Breast epithelium (tissue), 4 donors: ENCODE data around the gene PCCB. TPM values are rescaled to one million over a fixed set of nuclear protein-coding genes. Genes with fewer than 3 reads are reported as not detected.

ENCODE experiments used
- DNase-seq, 2 donors: peaks; one replicate each; pipeline ENCODE4 v3.0.0-alpha.2; 2019; ENCODE audit warnings: low spot score in 2 of 2
- H3K27ac ChIP-seq, 2 donors: fragments of 200-600 bp; sonication (generic) in 1 of 2; one replicate each; pipeline ENCODE4 v1.5.1; 2016 to 2019; ENCODE audit warnings: mild to moderate bottlenecking in 1 of 2
- H3K27me3 ChIP-seq, 2 donors: fragments of 200-600 bp; sonication (generic) in 1 of 2; one replicate each; pipeline versions ENCODE4 v1.5.1 to v1.6.0; 2017 to 2019; ENCODE audit warnings: control low read depth in 1 of 2, mild to moderate bottlenecking in 1 of 2
- H3K36me3 ChIP-seq: fragments of 200-600 bp; one replicate; pipeline ENCODE4 v1.5.1; 2019
- H3K4me1 ChIP-seq, 2 donors: fragments of 200-600 bp; sonication (generic); one replicate each; pipeline ENCODE4 v1.5.1; 2016 to 2019; ENCODE audit warnings: control low read depth in 1 of 2
- H3K4me3 ChIP-seq, 3 donors: fragments of 200-600 bp; sonication (generic); 1 replicate in 2 of 3; 2 replicates in 1 of 3; pipeline ENCODE4 v1.5.1; 2016 to 2019; ENCODE audit warnings: mild to moderate bottlenecking in 3 of 3, moderate library complexity in 2 of 3
- H3K9me3 ChIP-seq, 2 donors: fragments of 200-600 bp; sonication (generic) in 1 of 2; one replicate each; pipeline ENCODE4 v1.5.1; 2016 to 2019; ENCODE audit warnings: control low read depth in 1 of 2
- CTCF ChIP-seq, 3 donors: fragments of 450-650 bp; IDR thresholded peaks; one replicate each; pipeline ENCODE4 v1.5.1; 2016 to 2017; ENCODE audit warnings: antibody characterized with exemption in 3 of 3, mild to moderate bottlenecking in 3 of 3, moderate library complexity in 3 of 3
- POLR2A ChIP-seq: fragments of 450-650 bp; IDR thresholded peaks from one replicate; pipeline ENCODE4 v1.6.1; 2016; ENCODE audit warnings: antibody characterized with exemption, mild to moderate bottlenecking, moderate library complexity
- POLR2AphosphoS5 ChIP-seq, 3 donors: sonication (generic); formaldehyde crosslinking; IDR thresholded peaks; one replicate each; pipeline ENCODE4 v1.6.1; 2017; ENCODE audit warnings: antibody characterized with exemption in 3 of 3
- intact Hi-C: fragments of 100-400 bp; cut with DNase I; formaldehyde crosslinking; loops from one replicate; pipeline ENCODE4 v1.15.1; 2023; ENCODE audit warnings: low total_unique reads
- total RNA-seq, 3 donors: library from RNA; depleted of rRNA; stranded (reverse); fragments of >200 nt; gene quantifications; one replicate each; pipeline ENCODE4 v1.1.0, GENCODE V29; 2016

The PCCB gene
- total RNA-seq, 3 donors from 2014 or later: 24.9 to 35.0 (median 31.3) TPM

- Histone ChIP-seq H3K9me3 (peaks cover 0 to under 1% of the 10 kb centered on the region in 2 donors), H3K27me3 (no peaks in the 10 kb centered on the region), H3K4me3 (no peak overlapping the region), H3K36me3 (no peaks in the 10 kb centered on the region), H3K27ac (no peak overlapping the region), H3K4me1 (no peaks in the 10 kb centered on the region)
- TF ChIP-seq POLR2A (no peak), POLR2AphosphoS5 (IDR thresholded peaks at IDR 0.05) (no peak), CTCF (IDR thresholded peaks at IDR 0.05) (no peak)
- intact Hi-C loops: no loop called here
- no peak for DNase-seq
Measured at GRCh38 chr3:136311968-136312367, 61.8 kb downstream of the PCCB start.

- no peak for TF ChIP-seq POLR2A
- no peak for TF ChIP-seq CTCF (IDR thresholded peaks at IDR 0.05)
- no peak for TF ChIP-seq POLR2AphosphoS5 (IDR thresholded peaks at IDR 0.05)
- Histone ChIP-seq H3K9me3 (peaks cover 10 to 24% of the 10 kb centered on the region in 2 donors), H3K4me3 (no peak overlapping the region), H3K36me3 (no peaks in the 10 kb centered on the region), H3K4me1 (no peaks in the 10 kb centered on the region), H3K27ac (no peak overlapping the region), H3K27me3 (no peaks in the 10 kb centered on the region)
- DNase-seq: no peak
- intact Hi-C loops: no loop called here
Measured at GRCh38 chr3:136326316-136326715, 76.2 kb downstream of the PCCB start.

- intact Hi-C loops: no loop called here
- no peaks in the 10 kb centered on the region for H3K27me3 ChIP-seq
- H3K9me3 ChIP-seq: peaks cover 5 to 11% of the 10 kb centered on the region in 2 donors
- no peak overlapping the region for H3K4me3 ChIP-seq
- H3K4me1 ChIP-seq: no peaks in the 10 kb centered on the region
- no peak overlapping the region for H3K27ac ChIP-seq
- no peak for TF ChIP-seq CTCF (IDR thresholded peaks at IDR 0.05)
- TF ChIP-seq POLR2A: no peak
- TF ChIP-seq POLR2AphosphoS5 (IDR thresholded peaks at IDR 0.05): no peak
- H3K36me3 ChIP-seq: no peaks in the 10 kb centered on the region
- DNase-seq: no peak
Measured at GRCh38 chr3:136327671-136328070, 77.5 kb downstream of the PCCB start.

- no peaks in the 10 kb centered on the region for H3K36me3 ChIP-seq
- TF ChIP-seq CTCF (IDR thresholded peaks at IDR 0.05) (no peak), POLR2A (no peak), POLR2AphosphoS5 (IDR thresholded peaks at IDR 0.05) (no peak)
- H3K27ac ChIP-seq: no peak overlapping the region
- H3K27me3 ChIP-seq: no peaks in the 10 kb centered on the region
- H3K9me3 ChIP-seq: no peaks in the 10 kb centered on the region
- no peak for DNase-seq
- intact Hi-C loops: no loop called here
- no peaks in the 10 kb centered on the region for H3K4me1 ChIP-seq
- H3K4me3 ChIP-seq: no peak overlapping the region
Measured at GRCh38 chr3:136329593-136329992, 79.5 kb downstream of the PCCB start.

- no peaks in the 10 kb centered on the region for H3K4me1 ChIP-seq
- intact Hi-C loops: no loop called here
- no peaks in the 10 kb centered on the region for H3K9me3 ChIP-seq
- H3K4me3 ChIP-seq: no peak overlapping the region
- no peaks in the 10 kb centered on the region for H3K27me3 ChIP-seq
- no peak for DNase-seq
- H3K27ac ChIP-seq: no peak overlapping the region
- TF ChIP-seq POLR2A (no peak), CTCF (IDR thresholded peaks at IDR 0.05) (no peak)
- no peaks in the 10 kb centered on the region for H3K36me3 ChIP-seq
Measured at GRCh38 chr3:136330900-136331299, 80.8 kb downstream of the PCCB start.
